Suprapubic skin (tissue), 4 donors: ENCODE measurements around the gene NSF.

Experiments
- CTCF ChIP-seq, 2 donors: fragments of 200-600 bp in 1 of 2; fragments of 450-650 bp in 1 of 2; sonication (generic) in 1 of 2; IDR thresholded peaks; one replicate each; pipeline ENCODE4 v1.5.1; 2016 to 2019; ENCODE audit warnings: antibody characterized with exemption in 2 of 2, mild to moderate bottlenecking in 1 of 2, moderate library complexity in 1 of 2
- EP300 ChIP-seq: sonication (generic); formaldehyde crosslinking; IDR thresholded peaks from one replicate; pipeline ENCODE4 v1.6.1; 2017; ENCODE audit warnings: antibody characterized with exemption
- POLR2A ChIP-seq, 2 donors: fragments of 450-650 bp; IDR thresholded peaks; one replicate each; pipeline ENCODE4 v1.6.1; 2017; ENCODE audit warnings: antibody characterized with exemption in 2 of 2, mild to moderate bottlenecking in 2 of 2, moderate library complexity in 2 of 2
- POLR2AphosphoS5 ChIP-seq, 3 donors: sonication (generic); formaldehyde crosslinking; IDR thresholded peaks; one replicate each; pipeline ENCODE4 v1.6.1; 2017; ENCODE audit warnings: antibody characterized with exemption in 3 of 3

GRCh38 chr17:46742565-46743270, 152.2 kb downstream of the NSF start:
- TF ChIP-seq CTCF (IDR thresholded peaks at IDR 0.05) (no peak), POLR2A (IDR thresholded peaks at IDR 0.05) (no peak), POLR2AphosphoS5 (IDR thresholded peaks at IDR 0.05) (no peak), EP300 (no peak)
